AG09319 (cell line): ENCODE results near the gene LAMB4.

Source experiments
- DNase-seq: peaks from one replicate; pipeline ENCODE4 v3.0.0-alpha.2; 2010; ENCODE audit warnings: low read depth; ENCODE audit errors: extremely low read depth
- CTCF ChIP-seq: IDR thresholded peaks from 2 replicates; pipeline ENCODE4 v1.5.1; 2011; ENCODE audit warnings: low read depth, mild to moderate bottlenecking, inconsistent platforms, low read length, moderate library complexity

LAMB4 gene

DNA sequence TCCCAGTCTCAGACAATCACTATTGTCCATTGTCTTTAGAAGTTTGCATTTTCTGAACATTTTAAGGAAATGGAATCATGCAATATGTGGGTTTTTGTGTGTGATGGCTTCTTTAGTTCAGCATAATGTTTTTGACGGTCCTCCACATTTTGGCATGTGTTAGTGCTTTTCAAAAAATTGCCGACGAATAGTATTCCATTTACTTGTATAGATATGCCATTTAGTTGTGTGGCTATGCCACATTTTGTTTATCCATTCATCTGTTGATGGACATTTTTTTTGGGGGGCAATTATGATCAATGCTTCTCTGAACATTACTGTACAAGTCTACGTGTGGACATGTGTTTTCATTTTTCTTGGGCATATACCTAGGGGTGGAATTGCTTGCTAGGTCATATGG lies 12.0 kb upstream of the LAMB4 start:
- DNase-seq = no peak

DNA sequence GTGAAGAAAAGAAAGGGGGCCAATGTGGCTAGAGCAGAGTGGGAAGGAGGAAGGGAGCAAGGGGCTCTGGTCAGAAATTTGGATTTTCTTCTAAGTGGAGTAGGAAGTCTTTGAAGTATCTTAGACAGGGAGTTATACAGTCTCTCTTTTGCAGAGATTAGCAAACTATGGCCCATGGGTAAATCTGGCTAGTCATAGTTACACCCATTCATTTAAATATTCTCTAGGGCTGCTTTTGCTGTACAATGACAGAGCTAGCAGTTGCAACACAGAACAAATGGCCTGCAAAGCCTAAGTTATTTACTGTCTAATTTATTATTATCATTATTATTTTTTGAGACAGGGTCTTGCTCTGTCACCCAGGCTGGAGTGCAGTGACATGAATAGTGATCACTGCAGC lies 10.5 kb upstream of the LAMB4 start:
- no peak for TF ChIP-seq CTCF
- no peak for DNase-seq

More for the DNA sequence above, 12.0 kb upstream of the LAMB4 start:
- TF ChIP-seq CTCF = no peak

DNA sequence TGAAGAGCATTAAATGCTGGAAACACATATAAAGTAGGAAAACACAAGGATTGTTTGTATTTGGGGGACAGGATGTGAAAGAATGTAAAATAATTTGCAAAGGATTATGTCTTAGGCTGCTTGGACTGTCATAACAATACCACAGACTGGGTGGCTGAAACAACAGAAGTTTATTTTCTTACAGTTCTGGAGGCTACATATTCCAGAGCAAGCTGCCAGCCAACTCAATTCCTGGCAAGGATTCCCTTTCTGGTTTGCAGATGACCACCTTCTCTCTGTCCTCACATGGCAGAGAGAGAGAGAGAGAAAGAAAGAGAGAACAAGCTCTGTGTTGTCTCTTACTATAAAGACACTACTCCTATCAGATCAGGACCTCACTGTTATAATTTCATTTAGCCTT lies 8.8 kb upstream of the LAMB4 start:
- TF ChIP-seq CTCF = no peak
- no peak for DNase-seq

- DNase-seq = no peak
- no peak for TF ChIP-seq CTCF
Measured at GRCh38 chr7:108137993-108138392, 7.8 kb upstream of the LAMB4 start.

GRCh38 chr7:108137040-108137439 lies 6.9 kb upstream of the LAMB4 start:
- no peak for DNase-seq
- no peak for TF ChIP-seq CTCF

DNA sequence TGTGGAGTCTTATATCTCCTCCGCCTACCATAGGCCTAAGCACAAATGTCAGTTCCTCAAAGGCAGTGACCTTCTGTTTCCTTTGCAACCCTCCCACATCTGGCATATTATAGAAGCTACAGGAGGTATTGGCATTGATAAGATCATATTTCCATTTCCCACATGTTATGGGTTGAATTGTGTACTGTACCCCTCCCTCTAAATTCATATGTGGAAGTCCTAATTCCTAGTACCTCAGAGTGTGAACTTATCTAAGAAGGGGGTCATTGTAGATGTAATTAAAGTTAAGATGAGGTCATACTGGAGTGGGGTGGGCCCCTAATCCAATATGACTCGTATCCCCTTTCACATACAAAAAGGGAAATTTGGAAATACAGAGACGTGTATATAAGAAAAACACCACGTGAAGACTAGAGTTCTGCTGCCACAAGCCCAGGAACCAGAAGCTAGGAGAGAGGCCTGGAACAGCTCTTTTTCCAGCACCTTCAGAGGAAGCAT lies 6.1 kb upstream of the LAMB4 start:
- no peak for TF ChIP-seq CTCF
- DNase-seq = no peak

GRCh38 chr7:108135446-108136190 lies 5.5 kb upstream of the LAMB4 start:
- TF ChIP-seq CTCF = no peak
- no peak for DNase-seq
